Measurements from ENCODE around the gene NECTIN1. TPM values are rescaled to one million over a fixed set of nuclear protein-coding genes. Genes with fewer than 3 reads are reported as not detected.

Gene NECTIN1
- total RNA-seq, 4 donors from 2014 or later = 112 to 176 (median 164) TPM

DNA sequence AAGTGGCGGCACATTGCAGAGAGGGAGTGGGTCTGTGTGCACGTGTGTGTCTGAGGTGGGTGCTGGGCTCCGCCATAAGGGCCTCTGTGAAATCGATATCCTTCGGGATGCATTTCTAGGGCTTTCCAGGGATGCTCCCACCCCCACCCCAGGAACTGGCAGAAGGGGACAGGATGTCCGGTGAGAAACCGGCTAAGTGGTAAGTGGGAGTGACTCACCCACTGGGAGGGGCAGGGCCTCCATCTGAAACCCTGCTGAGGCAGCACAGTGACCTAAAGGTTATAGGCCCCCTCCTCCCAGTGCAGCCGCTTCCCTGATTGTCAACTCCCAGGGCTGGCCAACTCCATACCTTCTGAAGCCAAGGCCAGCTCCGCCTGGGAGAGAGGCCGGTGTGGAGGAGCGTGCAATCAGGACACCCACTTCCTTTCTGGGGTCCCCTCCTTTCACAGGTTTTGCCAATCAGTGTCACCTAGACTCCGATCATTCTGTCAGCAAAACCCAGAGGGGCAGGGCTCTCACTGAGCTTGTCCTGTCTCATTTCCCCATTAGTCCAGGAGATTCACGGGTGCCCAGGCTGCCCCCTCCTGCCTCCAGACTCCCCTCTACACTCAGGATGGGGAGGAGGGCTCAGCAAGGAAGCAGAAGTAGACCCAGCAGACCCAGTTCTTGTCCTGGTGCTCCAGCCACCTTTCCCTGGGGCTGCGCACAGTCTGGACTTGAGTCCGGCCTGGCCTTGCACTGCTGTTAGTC lies 44.5 kb downstream of the NECTIN1 start:
- DNase-seq (ENCODE audit: low spot score in 2 of 2) = no peak
- WGBS = 53% methylated on average over 10 of the region's 15 CpGs
- TF ChIP-seq POLR2AphosphoS5 (IDR thresholded peaks at IDR 0.05) (no peak), EP300 (IDR thresholded peaks at IDR 0.05) (no peak), POLR2A (IDR thresholded peaks at IDR 0.05) (no peak)
- TF ChIP-seq, protein P1, sequence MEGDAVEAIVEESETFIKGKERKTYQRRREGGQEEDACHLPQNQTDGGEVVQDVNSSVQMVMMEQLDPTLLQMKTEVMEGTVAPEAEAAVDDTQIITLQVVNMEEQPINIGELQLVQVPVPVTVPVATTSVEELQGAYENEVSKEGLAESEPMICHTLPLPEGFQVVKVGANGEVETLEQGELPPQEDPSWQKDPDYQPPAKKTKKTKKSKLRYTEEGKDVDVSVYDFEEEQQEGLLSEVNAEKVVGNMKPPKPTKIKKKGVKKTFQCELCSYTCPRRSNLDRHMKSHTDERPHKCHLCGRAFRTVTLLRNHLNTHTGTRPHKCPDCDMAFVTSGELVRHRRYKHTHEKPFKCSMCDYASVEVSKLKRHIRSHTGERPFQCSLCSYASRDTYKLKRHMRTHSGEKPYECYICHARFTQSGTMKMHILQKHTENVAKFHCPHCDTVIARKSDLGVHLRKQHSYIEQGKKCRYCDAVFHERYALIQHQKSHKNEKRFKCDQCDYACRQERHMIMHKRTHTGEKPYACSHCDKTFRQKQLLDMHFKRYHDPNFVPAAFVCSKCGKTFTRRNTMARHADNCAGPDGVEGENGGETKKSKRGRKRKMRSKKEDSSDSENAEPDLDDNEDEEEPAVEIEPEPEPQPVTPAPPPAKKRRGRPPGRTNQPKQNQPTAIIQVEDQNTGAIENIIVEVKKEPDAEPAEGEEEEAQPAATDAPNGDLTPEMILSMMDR (IDR thresholded peaks at IDR 0.05) = no peak
- Histone ChIP-seq H3K4me1 (peaks cover 97% of the 10 kb centered on the region), H3K4me3 (no peak overlapping the region), H3K27ac (peak overlapping the region; percentile 87), H3K9me3 (no peaks in the 10 kb centered on the region), H3K27me3 (no peaks in the 10 kb centered on the region), H3K36me3 (no peaks in the 10 kb centered on the region)

DNA sequence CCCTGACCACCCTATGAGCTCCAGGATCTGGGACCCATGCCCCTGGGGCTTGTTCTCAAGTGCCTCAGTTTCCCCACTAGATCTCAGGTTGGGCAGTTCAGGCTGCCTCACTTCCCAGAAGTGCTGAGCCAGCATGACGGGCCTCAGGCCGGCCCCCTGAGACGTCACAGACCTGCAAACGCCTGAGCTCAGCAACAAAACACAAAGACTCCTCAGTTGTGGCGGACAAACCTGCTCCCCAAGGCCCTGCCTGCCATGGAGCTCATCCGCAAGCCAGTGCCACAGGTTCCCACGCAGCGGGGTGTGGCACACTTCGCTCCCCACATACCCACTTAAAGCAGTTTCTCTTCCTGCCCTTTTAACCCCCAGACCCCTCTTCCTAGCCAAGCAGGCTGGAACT lies 45.2 kb downstream of the NECTIN1 start:
- peak in 1 of 2 donors; percentile 79 for DNase-seq (ENCODE audit: low spot score in 2 of 2)
- H3K36me3 ChIP-seq = no peaks in the 10 kb centered on the region
- WGBS = 36% methylated on average over 9 of the region's 9 CpGs
- H3K27ac ChIP-seq = peak overlapping the region; percentile 87
- H3K4me3 ChIP-seq = no peak overlapping the region
- peaks cover 90% of the 10 kb centered on the region for H3K4me1 ChIP-seq
- TF ChIP-seq POLR2AphosphoS5 (IDR thresholded peaks at IDR 0.05) = peak in 2 of 3 donors; percentile 44
- TF ChIP-seq EP300 (IDR thresholded peaks at IDR 0.05) = no peak
- no peaks in the 10 kb centered on the region for H3K9me3 ChIP-seq
- no peaks in the 10 kb centered on the region for H3K27me3 ChIP-seq

DNA sequence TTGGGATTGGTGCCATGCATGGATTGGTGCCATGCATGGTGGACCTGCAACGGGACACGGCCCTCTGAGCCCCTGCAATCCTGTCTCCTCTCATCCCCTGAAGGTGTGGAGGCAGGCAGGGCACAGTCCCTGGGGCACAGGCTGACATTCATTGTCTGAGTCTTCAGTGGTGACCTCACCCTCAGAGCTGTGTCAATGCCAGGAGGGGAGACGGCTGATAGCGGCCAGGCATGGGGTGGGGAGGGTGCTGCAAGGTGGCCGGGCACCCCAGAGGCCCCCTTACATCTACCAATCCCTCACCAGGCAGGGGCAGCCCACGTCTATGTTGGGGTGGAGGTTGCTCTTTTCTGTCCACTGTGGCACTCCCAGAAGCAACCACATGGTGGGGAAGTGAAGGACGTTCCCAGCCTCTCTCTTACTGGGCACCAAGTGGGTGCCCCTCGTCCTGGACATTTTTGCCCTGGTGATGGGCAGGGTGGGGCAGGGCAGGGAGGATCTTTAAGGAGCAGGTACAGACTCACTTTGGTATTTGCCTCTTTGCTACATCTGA lies 47.6 kb downstream of the NECTIN1 start:
- Histone ChIP-seq H3K4me3 (no peak overlapping the region), H3K27ac (peak overlapping the region; percentile 87), H3K4me1 (peaks cover 74% of the 10 kb centered on the region), H3K9me3 (no peaks in the 10 kb centered on the region), H3K36me3 (peaks cover 22% of the 10 kb centered on the region), H3K27me3 (no peaks in the 10 kb centered on the region)
- TF ChIP-seq POLR2AphosphoS5 (IDR thresholded peaks at IDR 0.05) = no peak
- TF ChIP-seq, protein P1 (IDR thresholded peaks at IDR 0.05) = peak in 1 of 2 donors; percentile 13
- TF ChIP-seq EP300 (IDR thresholded peaks at IDR 0.05) = no peak
- no peak for TF ChIP-seq POLR2A (IDR thresholded peaks at IDR 0.05)
- 35% methylated on average over 4 of the region's 8 CpGs for WGBS
- DNase-seq (ENCODE audit: low spot score in 2 of 2) = no peak

DNA sequence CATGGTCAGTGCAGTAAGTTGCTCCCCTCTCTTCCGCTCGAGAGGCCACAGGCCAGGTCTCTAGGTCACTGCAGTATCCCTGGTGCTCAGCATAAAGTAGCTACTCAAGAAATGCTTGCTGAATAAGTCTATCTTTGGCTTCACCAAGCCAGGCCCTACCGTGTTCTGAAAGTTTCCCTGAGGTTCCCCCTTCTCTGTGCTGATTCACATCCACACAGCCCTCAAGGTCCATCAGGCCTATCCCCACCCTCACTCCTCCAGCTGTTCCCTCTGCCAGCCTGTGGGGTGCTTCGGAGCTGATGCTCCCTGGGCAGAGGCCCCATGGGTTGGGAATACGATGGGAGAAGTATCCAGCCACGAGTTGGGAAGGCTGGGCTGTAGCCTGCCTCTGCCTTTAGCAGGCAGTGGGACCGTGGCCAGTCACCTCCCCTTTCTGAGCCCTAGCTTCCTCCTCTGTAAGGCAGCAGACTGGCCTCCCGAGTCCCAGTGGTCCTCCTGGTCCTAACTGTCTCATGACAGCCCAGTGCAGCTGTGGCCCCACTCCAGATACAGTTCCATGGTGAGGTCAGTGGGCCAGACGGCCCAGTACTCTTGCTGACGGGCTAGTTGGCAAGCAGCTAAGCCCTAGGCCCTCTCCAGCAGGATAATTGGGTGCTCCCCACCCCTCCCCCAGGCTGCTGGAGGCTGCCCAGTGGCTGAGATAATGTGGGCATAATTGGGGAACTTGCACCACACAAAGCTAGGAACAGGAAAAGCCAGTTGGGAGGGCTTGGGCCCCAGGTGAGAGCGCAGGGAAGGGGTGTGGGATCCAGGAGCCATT lies 48.2 kb downstream of the NECTIN1 start:
- Histone ChIP-seq H3K4me1 (peaks cover 67% of the 10 kb centered on the region), H3K9me3 (no peaks in the 10 kb centered on the region), H3K4me3 (no peak overlapping the region), H3K27me3 (no peaks in the 10 kb centered on the region), H3K27ac (peak overlapping the region; percentile 87), H3K36me3 (peaks cover 24% of the 10 kb centered on the region)
- DNase-seq (ENCODE audit: low spot score in 2 of 2) = no peak
- WGBS = 41% methylated on average over 8 of the region's 11 CpGs
- peak in 2 of 3 donors; percentile 75 to 81 for TF ChIP-seq POLR2AphosphoS5 (IDR thresholded peaks at IDR 0.05)
- TF ChIP-seq EP300 (IDR thresholded peaks at IDR 0.05) = no peak

DNA sequence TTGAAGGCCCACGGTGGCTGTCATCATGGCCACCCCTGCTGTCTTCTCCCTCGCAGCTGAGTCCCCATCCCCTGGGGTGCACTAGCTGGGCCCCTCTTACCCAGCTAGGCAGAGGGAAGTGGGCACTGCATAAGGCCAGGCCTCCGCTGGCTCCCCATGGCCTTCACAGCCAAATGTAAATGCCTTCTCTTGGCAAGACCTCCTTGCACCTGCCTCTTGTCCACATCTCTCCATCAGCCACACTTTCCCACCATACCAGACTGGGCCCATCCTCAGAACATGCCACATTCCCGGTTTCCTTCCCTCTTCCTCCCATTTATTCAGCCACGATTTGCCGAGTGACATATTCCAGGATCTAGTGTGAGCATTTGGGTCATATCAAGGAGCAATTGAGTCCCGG lies 49.7 kb downstream of the NECTIN1 start:
- TF ChIP-seq POLR2AphosphoS5 (IDR thresholded peaks at IDR 0.05) (no peak), POLR2A (IDR thresholded peaks at IDR 0.05) (no peak), EP300 (IDR thresholded peaks at IDR 0.05) (no peak)
- TF ChIP-seq, protein P1 (IDR thresholded peaks at IDR 0.05) = no peak
- H3K4me3 ChIP-seq = no peak overlapping the region
- H3K36me3 ChIP-seq = peaks cover 33% of the 10 kb centered on the region
- no peaks in the 10 kb centered on the region for H3K9me3 ChIP-seq
- no peak for DNase-seq (ENCODE audit: low spot score in 2 of 2)
- no peak overlapping the region for H3K27ac ChIP-seq
- peaks cover 53% of the 10 kb centered on the region for H3K4me1 ChIP-seq
- WGBS = 84% methylated on average over 7 of the region's 7 CpGs
- no peaks in the 10 kb centered on the region for H3K27me3 ChIP-seq

DNA sequence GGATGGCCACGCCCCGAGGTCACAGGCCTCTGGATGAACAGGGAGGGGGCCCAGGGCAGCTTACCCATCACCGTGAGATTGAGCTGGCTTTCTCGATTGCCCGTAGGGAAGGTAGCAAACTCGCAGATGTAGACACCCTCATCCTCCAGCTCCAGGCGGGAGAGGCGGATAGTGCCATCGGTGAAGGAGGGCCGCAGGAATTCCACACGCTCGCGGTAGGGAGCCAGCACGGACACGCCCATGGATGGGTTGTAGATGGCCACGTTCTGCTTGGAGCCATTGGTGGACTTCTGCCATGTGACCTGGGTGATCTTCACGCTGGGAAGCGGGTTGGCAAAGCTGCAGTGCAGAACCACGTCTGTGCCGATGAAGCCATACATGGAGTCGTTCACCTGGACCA lies 50.6 kb downstream of the NECTIN1 start:
- 93% methylated on average over 17 of the region's 21 CpGs for WGBS
- H3K4me3 ChIP-seq = no peak overlapping the region
- DNase-seq (ENCODE audit: low spot score in 2 of 2) = no peak
- H3K36me3 ChIP-seq = peaks cover 43% of the 10 kb centered on the region
- peaks cover 50% of the 10 kb centered on the region for H3K4me1 ChIP-seq
- H3K27ac ChIP-seq = no peak overlapping the region
- no peak for TF ChIP-seq EP300 (IDR thresholded peaks at IDR 0.05)
- TF ChIP-seq, protein P1 (IDR thresholded peaks at IDR 0.05) = no peak
- no peaks in the 10 kb centered on the region for H3K27me3 ChIP-seq
- no peaks in the 10 kb centered on the region for H3K9me3 ChIP-seq
